ENCODE results near the gene KIAA1217. TPM values are rescaled to one million over a fixed set of nuclear protein-coding genes. Genes with fewer than 3 reads are reported as not detected.

The KIAA1217 gene
- total RNA-seq, 1 experiment from 2014 or later = 7.8 TPM

- no peaks in the 10 kb centered on the region for H3K4me1 ChIP-seq (ENCODE audit: control insufficient read depth in 1 of 2, insufficient read depth in 2 of 2, low read length in 2 of 2)
- H3K9me3 ChIP-seq (ENCODE audit: control insufficient read depth in 1 of 2, insufficient read depth in 1 of 2, low read depth in 1 of 2, low read length in 2 of 2) = no peaks in the 10 kb centered on the region
- no peak overlapping the region for H3K27ac ChIP-seq (ENCODE audit: low read depth, low read length)
- no peaks in the 10 kb centered on the region for H4K20me1 ChIP-seq (ENCODE audit: insufficient read depth)
- DNase-seq (ENCODE audit: low read depth, low spot score) = no peak
- H3K9ac ChIP-seq (ENCODE audit: low read length) = no peak overlapping the region
- ChIA-PET CTCF (no interaction called here), RAD21 (ENCODE audit: low non-redundant PET in 1 of 2, low total read pairs in 2 of 2, uncharacterized antibody in 2 of 2, unreplicated experiment in 2 of 2) (no interaction called here), POLR2A (no interaction called here)
- H3K4me2 ChIP-seq (ENCODE audit: low read length) = no peak overlapping the region
- ATAC-seq = no peak
- H3K4me3 ChIP-seq (replicated peaks in 1 of 2; ENCODE audit: low read depth in 1 of 2, low read length in 2 of 2) = no peak overlapping the region
- no TSS peak for BruUV-seq (replicated peaks)
- intact Hi-C loops (cut with micrococcal nuclease) = no loop called here
- no peaks in the 10 kb centered on the region for H3K9me2 ChIP-seq (ENCODE audit: insufficient read depth)
- no peaks in the 10 kb centered on the region for H3K79me2 ChIP-seq (ENCODE audit: insufficient read depth, low read length)
- peaks cover 4% of the 10 kb centered on the region; the same call in 1 of the 2 replicates for H3K27me3 ChIP-seq (ENCODE audit: insufficient read depth, low read length)
- no peak for TF ChIP-seq EGR1 (IDR thresholded peaks at IDR 0.05; ENCODE audit: low read depth)
- no peak for TF ChIP-seq ZFX (IDR thresholded peaks at IDR 0.05)
- TF ChIP-seq JUND (IDR thresholded peaks at IDR 0.05) = no peak
- no peak for TF ChIP-seq SIN3A (IDR thresholded peaks at IDR 0.05; ENCODE audit: low read depth)
- no peak for TF ChIP-seq CBX3 (IDR thresholded peaks at IDR 0.05; ENCODE audit: low read depth)
- no peak for TF ChIP-seq ELF1 (IDR thresholded peaks at IDR 0.05; ENCODE audit: borderline replicate concordance, low read depth)
- no peak for TF ChIP-seq POLR2AphosphoS5 (IDR thresholded peaks at IDR 0.05; ENCODE audit: low read depth, low read length)
- H2AFZ ChIP-seq (ENCODE audit: low read depth, low read length, poor library complexity, severe bottlenecking) = no peak overlapping the region
- H3K36me3 ChIP-seq (ENCODE audit: control insufficient read depth in 1 of 2, insufficient read depth in 2 of 2, low read length in 2 of 2) = no peaks in the 10 kb centered on the region
These were observed 232.2 kb downstream of the KIAA1217 start for GRCh38 chr10:24440817-24441797.

GRCh38 chr10:24442234-24442633, 233.3 kb downstream of the KIAA1217 start:
- Histone ChIP-seq H3K27me3 (ENCODE audit: insufficient read depth, low read length) (peaks cover 4% of the 10 kb centered on the region; the same call in 1 of the 2 replicates), H3K27ac (ENCODE audit: low read depth, low read length) (no peak overlapping the region), H3K4me3 (replicated peaks in 1 of 2; ENCODE audit: low read depth in 1 of 2, low read length in 2 of 2) (no peak overlapping the region), H3K9ac (ENCODE audit: low read length) (no peak overlapping the region), H3K79me2 (ENCODE audit: insufficient read depth, low read length) (no peaks in the 10 kb centered on the region), H3K4me1 (ENCODE audit: control insufficient read depth in 1 of 2, insufficient read depth in 2 of 2, low read length in 2 of 2) (no peaks in the 10 kb centered on the region), H3K9me3 (ENCODE audit: control insufficient read depth in 1 of 2, insufficient read depth in 1 of 2, low read depth in 1 of 2, low read length in 2 of 2) (no peaks in the 10 kb centered on the region), H3K4me2 (ENCODE audit: low read length) (no peak overlapping the region), H3K36me3 (ENCODE audit: control insufficient read depth in 1 of 2, insufficient read depth in 2 of 2, low read length in 2 of 2) (no peaks in the 10 kb centered on the region), H4K20me1 (ENCODE audit: insufficient read depth) (no peaks in the 10 kb centered on the region), H2AFZ (ENCODE audit: low read depth, low read length, poor library complexity, severe bottlenecking) (no peak overlapping the region), H3K9me2 (ENCODE audit: insufficient read depth) (no peaks in the 10 kb centered on the region)
- ChIA-PET POLR2A (no interaction called here), CTCF (no interaction called here), RAD21 (ENCODE audit: low non-redundant PET in 1 of 2, low total read pairs in 2 of 2, uncharacterized antibody in 2 of 2, unreplicated experiment in 2 of 2) (no interaction called here)
- no peak for ATAC-seq
- BruUV-seq (replicated peaks) = no TSS peak
- intact Hi-C loops (cut with micrococcal nuclease) = no loop called here
- no peak for DNase-seq (ENCODE audit: low read depth, low spot score)
- TF ChIP-seq ZFX (IDR thresholded peaks at IDR 0.05) (no peak), YY1 (IDR thresholded peaks at IDR 0.05; ENCODE audit: extremely low read depth, insufficient replicate concordance, low read depth, low read length) (no peak), TCF7L2 (IDR thresholded peaks at IDR 0.05; ENCODE audit: borderline replicate concordance, extremely low read depth, insufficient read depth, insufficient read length) (no peak), RAD21 (IDR thresholded peaks at IDR 0.05; ENCODE audit: low read depth) (no peak), CTCF (IDR thresholded peaks at IDR 0.05 in 2 of 3, conservative IDR thresholded peaks at IDR 0.05 in 1 of 3; ENCODE audit: borderline replicate concordance in 1 of 3, insufficient read depth in 1 of 3, low read depth in 2 of 3, low read length in 2 of 3) (no peak), REST (IDR thresholded peaks at IDR 0.05; ENCODE audit: low read depth) (no peak), POLR2AphosphoS5 (IDR thresholded peaks at IDR 0.05; ENCODE audit: low read depth, low read length) (no peak), EGR1 (IDR thresholded peaks at IDR 0.05; ENCODE audit: low read depth) (no peak), JUND (IDR thresholded peaks at IDR 0.05) (no peak), CBX3 (IDR thresholded peaks at IDR 0.05; ENCODE audit: low read depth) (no peak), CEBPB (IDR thresholded peaks at IDR 0.05; ENCODE audit: low read depth) (no peak), EZH2phosphoT487 (IDR thresholded peaks at IDR 0.05; ENCODE audit: borderline replicate concordance) (no peak)
